ENCODE data around the gene SLC35B3. TPM values are rescaled to one million over a fixed set of nuclear protein-coding genes. Genes with fewer than 3 reads are reported as not detected.

SLC35B3 gene
- total RNA-seq, 1 donor from 2014 or later = 27.1 TPM

GRCh38 chr6:8389036-8389818 lies 46.1 kb downstream of the SLC35B3 start:
- H3K36me3 Mint-ChIP-seq = no peaks in the 10 kb centered on the region
- DNase-seq (ENCODE audit: low spot score in 2 of 2, unreplicated experiment in 2 of 2) = no peak
- H3K27ac Mint-ChIP-seq = no peak overlapping the region
- TF ChIP-seq CTCF (IDR thresholded peaks at IDR 0.05; ENCODE audit: unreplicated experiment) = no peak
- peaks cover 25% of the 10 kb centered on the region for H3K4me1 Mint-ChIP-seq
- no peak overlapping the region for H3K4me3 Mint-ChIP-seq
- peaks cover 7% of the 10 kb centered on the region for H3K9me3 Mint-ChIP-seq
- no peaks in the 10 kb centered on the region for H3K27me3 Mint-ChIP-seq (ENCODE audit: low read depth)

- Mint-ChIP-seq H3K4me1 (peaks cover 27% of the 10 kb centered on the region), H3K36me3 (no peaks in the 10 kb centered on the region), H3K27ac (no peak overlapping the region), H3K9me3 (peaks cover 7% of the 10 kb centered on the region), H3K27me3 (ENCODE audit: low read depth) (no peaks in the 10 kb centered on the region), H3K4me3 (no peak overlapping the region)
- no peak for TF ChIP-seq CTCF (IDR thresholded peaks at IDR 0.05; ENCODE audit: unreplicated experiment)
- no peak for DNase-seq (ENCODE audit: low spot score in 2 of 2, unreplicated experiment in 2 of 2)
Observed at GRCh38 chr6:8387942-8388437, 47.4 kb downstream of the SLC35B3 start.

- DNase-seq (ENCODE audit: low spot score in 2 of 2, unreplicated experiment in 2 of 2) = no peak
- Mint-ChIP-seq H3K27ac (peak overlapping the region; percentile 40), H3K36me3 (no peaks in the 10 kb centered on the region), H3K27me3 (ENCODE audit: low read depth) (no peaks in the 10 kb centered on the region), H3K4me1 (peaks cover 20% of the 10 kb centered on the region), H3K4me3 (no peak overlapping the region), H3K9me3 (peaks cover 12% of the 10 kb centered on the region)
- no peak for TF ChIP-seq CTCF (IDR thresholded peaks at IDR 0.05; ENCODE audit: unreplicated experiment)
Observed at GRCh38 chr6:8383584-8383983, 51.8 kb downstream of the SLC35B3 start.

GRCh38 chr6:8382434-8382833 lies 52.9 kb downstream of the SLC35B3 start:
- no peaks in the 10 kb centered on the region for H3K36me3 Mint-ChIP-seq
- peaks cover 12% of the 10 kb centered on the region for H3K9me3 Mint-ChIP-seq
- peak overlapping the region; percentile 86 for H3K27ac Mint-ChIP-seq
- H3K4me1 Mint-ChIP-seq = peaks cover 24% of the 10 kb centered on the region
- no peak overlapping the region for H3K4me3 Mint-ChIP-seq
- no peaks in the 10 kb centered on the region for H3K27me3 Mint-ChIP-seq (ENCODE audit: low read depth)
- no peak for DNase-seq (ENCODE audit: low spot score in 2 of 2, unreplicated experiment in 2 of 2)
- TF ChIP-seq CTCF (IDR thresholded peaks at IDR 0.05; ENCODE audit: unreplicated experiment) = no peak

- Mint-ChIP-seq H3K9me3 (peaks cover 18% of the 10 kb centered on the region), H3K4me3 (no peak overlapping the region), H3K27ac (no peak overlapping the region), H3K27me3 (ENCODE audit: low read depth) (no peaks in the 10 kb centered on the region), H3K36me3 (no peaks in the 10 kb centered on the region), H3K4me1 (peaks cover 4% of the 10 kb centered on the region)
- DNase-seq (ENCODE audit: low spot score in 2 of 2, unreplicated experiment in 2 of 2) = no peak
- TF ChIP-seq CTCF (IDR thresholded peaks at IDR 0.05; ENCODE audit: unreplicated experiment) = no peak
Observed at GRCh38 chr6:8375916-8376315, 59.4 kb downstream of the SLC35B3 start.
